Esophagus squamous epithelium (tissue), 4 donors: ENCODE measurements around the gene ETV2.

ENCODE experiments used
- CTCF ChIP-seq, 6 experiments: fragments of 450-650 bp in 4 of 6; fragments of 200-600 bp in 2 of 6; sonication (generic) in 2 of 6; IDR thresholded peaks; one replicate each; pipeline ENCODE4 v1.5.1; 2016 to 2019; ENCODE audit warnings: antibody characterized with exemption in 6 of 6, mild to moderate bottlenecking in 4 of 6, moderate library complexity in 4 of 6
- POLR2A ChIP-seq, 4 donors: fragments of 450-650 bp; IDR thresholded peaks; one replicate each; pipeline ENCODE4 v1.6.1; 2017; ENCODE audit warnings: antibody characterized with exemption in 4 of 4, mild to moderate bottlenecking in 4 of 4, moderate library complexity in 3 of 4

GRCh38 chr19:35639863-35640262, 1.7 kb upstream of the ETV2 start:
- TF ChIP-seq CTCF (IDR thresholded peaks at IDR 0.05) (no peak), POLR2A (IDR thresholded peaks at IDR 0.05) (no peak)
